CD4-positive, CD25-positive, alpha-beta regulatory T cell (primary cell): Measurements from ENCODE around the gene MUC3A. TPM values are rescaled to one million over a fixed set of nuclear protein-coding genes. Genes with fewer than 3 reads are reported as not detected.

Experiments
- ATAC-seq, 2 donors: fragments of 150-1000 bp; cut with Tn5 transposase; one replicate each; pipeline ENCODE4 v1.10.0; 2021; ENCODE audit warnings: low read depth in 2 of 2, moderate number of reproducible peaks in 2 of 2, moderate library complexity in 1 of 2
- DNase-seq, 3 donors: peaks; one replicate each; pipeline versions ENCODE4 v3.0.0 to v3.0.0-alpha.2; 2012 to 2022; ENCODE audit warnings: mixed read lengths in 1 of 3
- H3K27ac ChIP-seq: one replicate; pipeline ENCODE4 v1.7.0; 2013; ENCODE audit warnings: mild to moderate bottlenecking, low read length; ENCODE audit not compliant: insufficient read depth, poor library complexity, severe bottlenecking
- H3K27me3 ChIP-seq: one replicate; pipeline ENCODE4 v1.7.0; 2013; ENCODE audit warnings: low read length; ENCODE audit not compliant: control insufficient read depth, insufficient read depth
- H3K36me3 ChIP-seq: one replicate; pipeline ENCODE4 v1.7.0; 2013; ENCODE audit warnings: mild to moderate bottlenecking, low read length, moderate library complexity; ENCODE audit not compliant: control insufficient read depth, insufficient read depth
- H3K4me1 ChIP-seq: 2 replicates; pipeline ENCODE4 v1.7.0; 2013; ENCODE audit warnings: mild to moderate bottlenecking, low read length; ENCODE audit not compliant: insufficient read depth, control insufficient read depth, poor library complexity, severe bottlenecking
- H3K4me3 ChIP-seq: one replicate; pipeline ENCODE4 v1.7.0; 2013; ENCODE audit warnings: low read depth, mild to moderate bottlenecking, low read length, moderate library complexity
- H3K9me3 ChIP-seq, 2 experiments: 1 replicate in 1 of 2; 2 replicates in 1 of 2; pipeline ENCODE4 v1.7.0; 2013; ENCODE audit warnings: low read length in 2 of 2, mild to moderate bottlenecking in 1 of 2, moderate library complexity in 1 of 2; ENCODE audit not compliant: control insufficient read depth in 2 of 2
- H3K27ac Mint-ChIP-seq, 3 donors: one replicate each; pipeline ENCODE4 v1.8.0; 2020 to 2022; ENCODE audit warnings: mild to moderate bottlenecking in 3 of 3, mixed read lengths in 3 of 3, moderate library complexity in 2 of 3
- H3K27me3 Mint-ChIP-seq: one replicate; pipeline ENCODE4 v1.8.0; 2022; ENCODE audit warnings: mild to moderate bottlenecking, mixed read lengths
- H3K36me3 Mint-ChIP-seq: one replicate; pipeline ENCODE4 v1.8.0; 2020; ENCODE audit warnings: mixed read lengths
- H3K4me1 Mint-ChIP-seq, 4 donors: one replicate each; pipeline ENCODE4 v1.8.0; 2020 to 2022; ENCODE audit warnings: mixed read lengths in 4 of 4, mild to moderate bottlenecking in 1 of 4
- H3K4me3 Mint-ChIP-seq, 4 donors: one replicate each; pipeline ENCODE4 v1.8.0; 2020 to 2022; ENCODE audit warnings: mild to moderate bottlenecking in 4 of 4, mixed read lengths in 4 of 4, moderate library complexity in 3 of 4
- H3K9me3 Mint-ChIP-seq, 7 donors: one replicate each; pipeline ENCODE4 v1.8.0; 2020 to 2022; ENCODE audit warnings: mixed read lengths in 7 of 7, mild to moderate bottlenecking in 3 of 7, moderate library complexity in 2 of 7
- polyA plus RNA-seq, 4 donors: library from polyadenylated mRNA; unstranded; fragments of 300-500 nt; fragmentation: Illumina TruSeq; gene quantifications; one replicate each; pipeline ENCODE4 v1.2.3, GENCODE V29; 2021
- total RNA-seq: library from RNA; stranded (reverse); gene quantifications from one replicate; pipeline ENCODE4 v1.2.3, GENCODE V29; 2022

The MUC3A gene
- total and polyA plus RNA-seq, 5 donors from 2014 or later, result not detected

DNA sequence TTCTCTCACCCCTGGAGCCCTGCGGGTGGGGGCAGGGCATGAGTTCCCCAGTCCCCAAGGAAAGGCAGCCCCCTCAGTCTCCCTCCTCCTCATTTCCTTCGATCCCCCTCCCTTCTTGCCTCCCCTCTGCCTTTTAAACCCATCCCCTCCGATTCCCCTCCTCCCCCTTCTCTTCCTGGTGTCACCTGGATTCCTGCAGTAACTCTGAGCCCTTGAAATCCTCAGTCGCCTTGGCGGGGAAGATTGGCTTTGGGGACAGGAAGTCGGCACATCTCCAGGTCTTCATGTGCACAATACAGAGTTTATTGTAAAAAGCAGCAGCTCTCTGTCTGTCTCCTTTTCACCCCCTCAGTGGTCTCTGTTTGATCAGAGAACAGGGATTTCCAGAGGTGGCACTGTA lies 18.7 kb downstream of the MUC3A start:
- peaks cover 6% of the 10 kb centered on the region for H3K36me3 Mint-ChIP-seq
- peaks cover 0 to 23% (median 12%) of the 10 kb centered on the region in 4 donors for H3K4me1 Mint-ChIP-seq
- H3K4me3 Mint-ChIP-seq, result peak overlapping the region in 2 of 4 donors; percentile 45 to 64
- no peak overlapping the region for H3K27ac ChIP-seq
- H3K4me1 ChIP-seq, result peaks cover 20% of the 10 kb centered on the region
- H3K27me3 Mint-ChIP-seq, result peaks cover 48% of the 10 kb centered on the region
- H3K36me3 ChIP-seq, result no peaks in the 10 kb centered on the region
- ATAC-seq, result no peak
- H3K27ac Mint-ChIP-seq, result no peak overlapping the region
- no peaks in the 10 kb centered on the region for H3K9me3 ChIP-seq
- H3K4me3 ChIP-seq, result no peak overlapping the region
- H3K27me3 ChIP-seq, result peaks cover 8% of the 10 kb centered on the region
- H3K9me3 Mint-ChIP-seq, result no peaks in the 10 kb centered on the region
- no peak for DNase-seq

DNA sequence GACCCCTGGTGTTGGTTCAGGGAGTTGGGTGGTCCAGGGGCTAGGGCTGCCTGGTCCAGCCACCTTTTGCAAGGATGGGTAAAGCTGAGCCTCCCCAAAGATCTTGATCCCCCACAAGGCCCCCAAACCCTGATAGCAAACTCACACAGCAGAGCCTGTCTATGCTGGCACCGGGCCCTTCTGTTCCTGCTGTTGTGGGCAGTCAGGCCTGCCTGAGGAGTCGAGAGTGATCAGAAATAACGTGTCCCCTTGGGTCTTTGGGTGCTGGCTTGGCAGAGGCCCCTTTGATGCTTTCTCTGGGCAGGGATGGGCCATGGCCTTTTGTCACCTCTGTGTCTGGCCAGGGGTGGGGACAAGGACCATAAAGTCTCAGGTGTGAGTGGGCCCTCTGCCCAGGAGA lies 19.3 kb downstream of the MUC3A start:
- Mint-ChIP-seq H3K4me1 (peaks cover 0 to 23% (median 12%) of the 10 kb centered on the region in 4 donors), H3K27ac (no peak overlapping the region), H3K9me3 (no peaks in the 10 kb centered on the region), H3K36me3 (peaks cover 6% of the 10 kb centered on the region), H3K4me3 (peak overlapping the region in 1 of 4 donors; percentile 59), H3K27me3 (peaks cover 47% of the 10 kb centered on the region)
- Histone ChIP-seq H3K27ac (no peak overlapping the region), H3K36me3 (no peaks in the 10 kb centered on the region), H3K9me3 (no peaks in the 10 kb centered on the region), H3K27me3 (peaks cover 8% of the 10 kb centered on the region), H3K4me1 (peaks cover 20% of the 10 kb centered on the region), H3K4me3 (no peak overlapping the region)
- DNase-seq (no peak), ATAC-seq (no peak)

DNA sequence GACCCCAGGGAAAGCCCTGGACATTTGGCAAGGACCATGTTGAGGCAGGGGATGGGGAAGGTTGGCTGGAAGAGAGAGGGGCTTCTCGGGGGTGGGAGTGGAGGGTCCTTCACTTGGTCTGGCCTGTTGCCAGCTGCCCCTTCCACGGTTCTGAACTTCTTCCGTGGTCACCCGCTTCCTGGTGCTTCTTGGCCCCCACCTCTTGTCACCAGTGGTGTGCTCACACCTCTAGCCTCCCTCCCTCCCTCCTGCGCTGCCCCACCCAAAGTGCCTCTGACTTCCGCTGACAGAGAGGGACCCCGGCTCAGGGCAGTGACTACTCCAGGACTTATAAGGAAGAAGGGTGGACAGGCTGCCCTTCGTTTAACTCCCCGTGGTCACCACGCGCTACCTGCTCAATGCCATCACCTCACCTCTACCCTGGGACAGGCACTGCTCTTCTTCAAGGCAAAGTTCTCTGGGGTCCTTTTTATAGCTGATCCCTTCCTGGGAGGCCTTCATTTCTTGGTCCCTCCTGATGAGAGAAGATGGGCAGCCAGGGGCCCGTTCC lies 19.8 kb downstream of the MUC3A start, which contains the start of gene MUC12:
Gene MUC12 (plus strand): TSS at position 500 of the 550 bp plus-strand sequence. CDS start 58 bp downstream, outside the sequence.
- Histone ChIP-seq H3K4me1 (peaks cover 20% of the 10 kb centered on the region), H3K36me3 (no peaks in the 10 kb centered on the region), H3K27me3 (peaks cover 8% of the 10 kb centered on the region), H3K9me3 (no peaks in the 10 kb centered on the region), H3K4me3 (no peak within 1 kb of the TSS), H3K27ac (no peak within 1 kb of the TSS)
- no peak within 1 kb of the TSS for H3K27ac Mint-ChIP-seq
- peak within 1 kb of the TSS in 1 of 4 donors; percentile 59 for H3K4me3 Mint-ChIP-seq
- H3K4me1 Mint-ChIP-seq, result peaks cover 0 to 23% (median 12%) of the 10 kb centered on the region in 4 donors
- ATAC-seq (no peak), DNase-seq (no peak)
- peaks cover 43% of the 10 kb centered on the region for H3K27me3 Mint-ChIP-seq
- peaks cover 6% of the 10 kb centered on the region for H3K36me3 Mint-ChIP-seq
- peaks cover 0 to 3% (median 0%) of the 10 kb centered on the region in 7 donors for H3K9me3 Mint-ChIP-seq

DNA sequence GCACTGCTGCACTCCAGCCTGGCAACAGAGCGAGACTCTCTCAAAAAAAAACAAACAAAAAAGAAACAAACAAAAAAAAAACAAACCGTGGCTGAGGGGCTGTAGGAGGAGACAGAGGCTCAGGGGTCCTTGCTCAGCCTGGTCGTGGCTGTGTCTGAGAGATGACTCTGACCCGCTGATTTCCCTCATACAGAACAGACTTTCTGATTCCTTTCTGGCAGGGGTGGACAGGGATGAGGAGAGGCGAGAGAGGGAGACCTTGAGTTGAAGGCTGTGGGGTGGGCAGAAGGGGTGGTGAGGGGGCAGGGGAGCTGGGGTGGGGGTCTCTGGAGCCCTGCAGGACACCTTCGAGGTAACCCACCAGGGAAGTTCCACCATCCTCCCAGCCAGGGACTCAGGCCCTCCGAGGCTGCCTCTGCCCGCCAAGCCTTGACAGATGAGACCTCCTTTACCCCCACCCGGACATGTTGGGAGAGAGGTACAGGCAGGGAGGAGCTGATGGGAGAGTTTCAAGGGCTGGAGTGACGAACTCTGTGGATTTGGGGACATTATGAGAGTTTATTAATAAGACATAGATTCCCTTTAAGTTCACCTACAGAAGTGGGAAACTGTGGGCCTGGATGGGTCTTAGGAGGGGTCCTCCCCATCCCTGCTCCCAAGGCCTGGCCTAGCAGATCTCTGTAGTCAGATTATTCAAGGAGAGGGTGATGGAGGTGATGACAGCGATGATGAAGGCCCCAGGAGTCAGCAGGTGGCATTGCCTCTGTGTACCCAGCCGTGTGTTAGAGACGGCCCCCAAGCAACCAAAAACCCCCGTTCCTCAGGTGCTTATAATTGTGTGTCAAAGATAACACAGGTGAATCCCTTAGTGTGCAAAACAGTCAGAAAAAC lies 22.0 kb downstream of the MUC3A start:
- DNase-seq (no peak), ATAC-seq (no peak)
- no peak overlapping the region for H3K27ac ChIP-seq
- H3K27me3 ChIP-seq, result peaks cover 6% of the 10 kb centered on the region
- no peaks in the 10 kb centered on the region for H3K9me3 ChIP-seq
- peaks cover 5% of the 10 kb centered on the region for H3K4me1 ChIP-seq
- H3K4me3 ChIP-seq, result no peak overlapping the region
- Mint-ChIP-seq H3K36me3 (peaks cover 6% of the 10 kb centered on the region), H3K27ac (no peak overlapping the region), H3K9me3 (peaks cover 0 to 5% (median 0%) of the 10 kb centered on the region in 7 donors), H3K4me1 (peaks cover 0 to 13% (median 7%) of the 10 kb centered on the region in 4 donors), H3K27me3 (peaks cover 38% of the 10 kb centered on the region), H3K4me3 (no peak overlapping the region)
- no peaks in the 10 kb centered on the region for H3K36me3 ChIP-seq

DNA sequence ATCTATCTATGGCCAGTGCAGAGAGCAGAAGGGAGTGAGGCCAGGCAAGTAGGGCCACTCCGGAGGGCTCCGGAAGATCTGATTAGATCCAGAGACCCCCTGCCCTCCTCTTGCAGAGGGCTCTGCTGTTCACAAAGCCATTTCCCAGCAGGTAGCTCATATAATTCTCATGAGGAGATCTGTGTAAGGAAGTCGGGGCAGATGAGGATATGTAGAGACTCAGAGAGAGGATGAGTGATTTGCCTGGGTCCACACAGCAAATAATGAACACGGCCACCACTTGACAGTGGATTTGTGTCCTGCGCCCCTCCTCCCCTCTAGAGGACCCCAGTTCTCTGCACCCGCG lies 22.6 kb downstream of the MUC3A start:
- Mint-ChIP-seq H3K27ac (no peak overlapping the region), H3K4me1 (peaks cover 0 to 11% (median 5%) of the 10 kb centered on the region in 4 donors), H3K27me3 (peaks cover 32% of the 10 kb centered on the region), H3K9me3 (peaks cover 0 to 5% (median 0%) of the 10 kb centered on the region in 7 donors), H3K36me3 (peaks cover 6% of the 10 kb centered on the region), H3K4me3 (no peak overlapping the region)
- Histone ChIP-seq H3K9me3 (no peaks in the 10 kb centered on the region), H3K4me3 (no peak overlapping the region), H3K27ac (no peak overlapping the region), H3K27me3 (peaks cover 4% of the 10 kb centered on the region), H3K36me3 (no peaks in the 10 kb centered on the region), H3K4me1 (no peaks in the 10 kb centered on the region)
- no peak for ATAC-seq
- no peak for DNase-seq

DNA sequence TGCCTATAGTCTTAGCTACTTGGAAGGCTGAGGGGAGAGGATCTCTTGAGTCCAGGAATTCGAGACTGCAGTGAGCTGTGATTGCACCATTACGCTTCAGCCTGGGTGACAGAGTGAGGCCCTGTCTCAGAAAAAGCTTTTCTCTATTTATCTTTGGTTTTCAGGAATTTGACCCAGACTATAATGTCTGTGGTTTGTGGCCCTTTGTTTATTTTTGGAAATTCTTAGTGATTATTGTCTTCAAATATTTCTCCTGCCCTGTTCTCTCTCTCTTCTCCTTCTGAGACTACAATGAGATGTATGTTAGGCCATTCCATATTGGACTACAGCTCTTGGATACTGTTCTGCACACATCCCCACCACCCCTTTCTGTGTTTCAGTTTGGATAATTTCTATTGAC lies 24.7 kb downstream of the MUC3A start:
- no peaks in the 10 kb centered on the region for H3K4me1 ChIP-seq
- no peaks in the 10 kb centered on the region for H3K36me3 ChIP-seq
- ATAC-seq, result no peak
- no peak for DNase-seq
- H3K4me3 ChIP-seq, result no peak overlapping the region
- H3K4me1 Mint-ChIP-seq, result no peaks in the 10 kb centered on the region
- H3K9me3 Mint-ChIP-seq, result peaks cover 0 to 5% (median 0%) of the 10 kb centered on the region in 7 donors
- H3K36me3 Mint-ChIP-seq, result no peaks in the 10 kb centered on the region
- no peak overlapping the region for H3K4me3 Mint-ChIP-seq
- H3K27ac ChIP-seq, result no peak overlapping the region
- H3K27me3 Mint-ChIP-seq, result peaks cover 16% of the 10 kb centered on the region
- H3K9me3 ChIP-seq, result no peaks in the 10 kb centered on the region
- no peak overlapping the region for H3K27ac Mint-ChIP-seq
- H3K27me3 ChIP-seq, result no peaks in the 10 kb centered on the region

DNA sequence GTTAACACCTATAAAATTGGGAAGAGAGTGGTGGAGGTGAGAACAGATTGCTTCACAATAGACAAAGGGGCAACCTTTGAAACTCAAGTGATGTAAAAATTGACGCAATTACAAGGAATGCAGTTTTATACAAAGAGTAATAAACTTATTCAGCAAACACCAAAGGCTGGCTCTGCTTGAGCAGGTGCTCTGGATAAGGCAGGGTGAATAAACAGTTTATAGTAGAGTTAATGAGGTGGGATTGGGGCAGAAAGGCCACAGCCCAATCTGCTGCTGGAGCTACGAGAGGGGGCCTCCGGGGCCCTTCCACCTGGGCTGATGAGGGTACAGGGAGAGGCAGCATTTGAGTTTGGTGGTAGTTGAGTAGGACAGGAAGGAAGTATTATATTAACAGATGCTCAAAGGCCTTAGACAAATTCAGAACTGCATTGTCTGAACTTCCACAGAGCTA lies 26.1 kb downstream of the MUC3A start:
- no peaks in the 10 kb centered on the region for H3K36me3 ChIP-seq
- no peak overlapping the region for H3K27ac ChIP-seq
- Mint-ChIP-seq H3K27ac (peak overlapping the region in 1 of 3 donors; percentile 18), H3K4me1 (no peaks in the 10 kb centered on the region), H3K4me3 (no peak overlapping the region), H3K27me3 (peaks cover 10% of the 10 kb centered on the region), H3K9me3 (peaks cover 0 to 5% (median 0%) of the 10 kb centered on the region in 7 donors), H3K36me3 (no peaks in the 10 kb centered on the region)
- ATAC-seq, result no peak
- DNase-seq, result no peak
- no peaks in the 10 kb centered on the region for H3K27me3 ChIP-seq
- no peaks in the 10 kb centered on the region for H3K9me3 ChIP-seq
- H3K4me3 ChIP-seq, result no peak overlapping the region
- H3K4me1 ChIP-seq, result no peaks in the 10 kb centered on the region
